ENCODE measurements around the gene TTLL9.
"Not testable (repeated sequence)": the region's sequence is repeated elsewhere in the genome, so short reads cannot be mapped to it uniquely, and the experiment has no call there.

TTLL9 gene

DNA sequence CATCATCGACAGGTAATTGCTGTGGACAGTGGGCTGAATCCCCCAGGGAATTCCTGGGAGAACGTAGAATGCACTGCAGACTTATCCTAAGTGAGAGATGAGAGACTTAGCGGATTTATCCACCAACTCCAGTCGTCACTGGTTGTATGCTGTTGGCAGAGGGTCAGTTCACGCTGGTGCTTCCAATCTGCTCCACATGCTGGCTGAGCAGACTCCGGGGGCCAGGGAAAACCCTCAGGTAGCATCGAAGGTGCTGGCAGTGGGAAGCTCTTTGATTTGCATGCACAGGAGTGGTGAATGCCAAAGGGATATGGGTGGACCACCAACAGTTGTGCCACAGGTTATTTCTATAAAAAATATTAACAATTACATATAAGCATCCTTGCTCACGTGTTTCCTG, 20.2 kb downstream of the TTLL9 start:
- FAIRE-seq: no peak

DNA sequence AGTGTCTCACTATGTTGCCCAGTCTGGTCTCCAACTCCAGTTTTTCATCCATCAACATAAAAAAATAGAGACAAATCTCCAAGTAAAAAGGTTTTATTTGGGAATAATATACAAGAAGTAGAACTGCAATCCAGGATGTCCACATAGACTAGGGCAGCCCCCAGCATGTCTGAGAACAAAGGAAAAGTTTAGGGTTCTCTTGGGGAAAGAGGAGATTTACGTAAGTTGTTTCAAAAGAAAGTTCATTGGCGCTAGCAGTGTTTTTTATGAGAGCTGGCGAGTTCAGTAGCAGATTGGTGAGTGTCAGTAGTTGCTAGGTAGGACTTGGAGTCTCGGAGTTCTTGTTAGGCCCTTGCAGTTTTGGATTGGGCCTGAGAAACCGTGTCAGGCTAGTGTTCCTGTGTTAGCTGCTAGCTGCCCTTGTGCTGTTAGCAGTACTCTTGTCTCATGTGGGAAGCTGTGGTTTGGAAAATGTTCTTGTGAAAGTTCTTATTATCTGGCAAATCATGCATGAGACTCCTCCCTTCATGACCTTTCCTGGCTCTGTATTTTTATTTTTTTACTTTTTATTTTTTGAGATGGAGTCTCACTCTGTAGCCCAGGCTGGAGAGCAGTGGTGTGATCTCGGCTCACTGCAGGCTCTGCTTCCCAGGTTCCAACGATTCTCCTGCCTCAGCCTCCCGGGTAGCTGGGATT, 24.7 kb downstream of the TTLL9 start:
- peak; percentile 83 for FAIRE-seq

DNA sequence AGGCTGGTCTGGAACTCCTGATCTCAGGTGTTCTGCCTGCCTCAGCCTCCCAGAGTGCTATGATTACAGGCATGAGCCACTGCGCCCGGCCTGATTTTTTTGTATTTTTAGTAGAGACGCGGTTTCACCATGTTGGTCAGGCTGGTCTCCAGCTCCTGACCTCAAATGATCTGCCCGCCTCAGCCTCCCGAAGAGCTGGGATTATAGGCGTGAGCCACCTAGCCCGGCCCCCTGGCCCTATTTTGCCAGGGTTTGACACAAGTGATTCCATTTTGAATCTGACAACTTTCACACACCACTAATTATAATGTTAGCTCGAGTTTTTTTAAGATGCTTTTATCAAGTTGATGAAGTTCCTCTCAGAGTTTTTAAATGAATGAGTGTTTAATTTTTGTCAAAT, 25.6 kb downstream of the TTLL9 start:
- FAIRE-seq: no peak

DNA sequence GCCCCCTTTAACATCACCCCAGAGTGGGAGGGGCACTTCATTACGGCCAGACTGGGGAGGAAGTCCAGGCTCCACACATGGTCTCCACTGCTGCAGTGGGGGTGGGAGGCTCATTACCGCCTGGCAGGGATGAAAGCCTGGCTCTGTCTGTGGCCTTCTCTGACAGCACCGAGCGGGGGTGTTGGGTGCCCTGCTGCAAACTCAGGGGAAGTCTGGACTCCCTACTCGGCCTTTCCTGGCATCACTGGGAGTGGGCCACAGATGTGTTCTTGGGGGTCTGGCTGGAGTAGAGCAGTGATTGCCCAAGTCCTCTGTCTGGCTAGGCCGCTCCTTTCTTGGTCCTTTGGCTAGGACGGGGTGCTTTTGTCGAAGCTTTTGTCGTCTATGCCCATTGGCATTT, 27.1 kb downstream of the TTLL9 start:
- FAIRE-seq: no peak

DNA sequence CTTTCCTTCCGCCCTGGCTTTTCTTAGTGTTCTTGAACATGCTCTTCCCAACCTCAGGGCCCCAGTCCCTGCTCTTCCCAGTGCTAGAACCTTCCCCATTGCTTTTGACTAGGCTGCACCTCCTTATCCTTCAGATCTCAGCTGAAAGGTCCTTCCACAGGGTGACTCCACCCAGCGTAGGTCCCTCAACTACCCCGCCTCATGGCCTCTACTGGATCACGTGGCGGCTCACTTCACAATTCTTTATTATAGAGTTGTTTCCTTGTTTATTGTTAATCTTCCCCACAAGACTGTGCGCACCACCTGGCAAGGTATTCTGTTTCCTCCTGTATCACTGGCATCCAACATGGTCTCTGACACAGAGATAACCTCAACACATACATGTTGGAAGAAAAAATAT, 31.2 kb downstream of the TTLL9 start:
- FAIRE-seq: no peak

DNA sequence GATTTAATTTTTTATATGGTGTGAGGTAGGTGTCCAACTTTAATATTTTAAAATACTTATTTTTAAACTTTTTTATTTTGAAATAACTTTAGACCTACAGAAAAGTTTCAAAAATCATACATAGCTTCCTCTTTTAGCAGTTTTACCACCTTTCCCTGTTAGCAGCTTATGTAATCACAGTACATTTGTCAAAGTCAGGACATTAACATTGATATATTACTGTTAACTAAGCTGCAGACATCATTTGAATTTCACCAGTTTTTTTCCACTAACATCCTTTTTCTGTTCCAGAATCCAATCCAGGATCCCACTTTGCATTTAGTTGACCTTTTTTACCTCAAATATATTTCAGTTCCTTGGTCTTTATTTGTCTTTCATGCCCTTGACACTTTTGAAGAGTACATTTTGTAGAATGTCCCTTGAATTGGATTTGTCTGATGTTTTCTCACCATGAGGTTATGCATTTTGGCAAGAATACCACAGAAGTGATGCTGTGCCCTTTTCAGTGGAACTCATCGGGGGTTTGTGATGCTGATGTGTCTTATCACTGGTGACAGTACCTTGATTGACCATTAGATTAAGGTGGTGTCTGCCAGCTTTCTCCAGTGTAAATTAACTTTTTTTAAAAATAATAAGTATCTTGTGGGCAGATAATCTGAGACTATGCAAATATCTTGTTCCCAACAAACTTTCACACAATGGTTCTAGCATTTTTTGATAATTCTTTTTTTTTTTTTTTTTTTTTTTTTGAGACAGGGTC, 33.4 kb downstream of the TTLL9 start:
- no peak for FAIRE-seq

DNA sequence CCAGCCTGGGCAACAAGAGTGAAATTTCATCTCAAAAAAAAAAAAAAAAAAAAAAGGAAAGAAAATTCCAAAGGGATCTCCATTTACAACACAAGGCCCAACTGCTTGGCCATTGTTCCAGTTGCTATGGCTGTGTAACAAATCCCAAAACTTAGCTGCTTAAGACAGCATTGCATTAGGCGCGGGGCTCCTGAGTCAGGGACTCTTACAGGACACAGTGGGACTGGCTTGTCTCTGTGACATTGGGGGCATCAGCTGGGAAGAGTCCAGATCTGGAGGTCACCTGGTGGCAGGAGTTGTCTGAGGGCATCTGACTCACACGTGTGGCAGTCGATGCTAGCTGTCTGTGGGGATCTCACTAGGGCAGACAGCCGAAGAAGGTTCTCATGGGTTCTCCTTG, 35.6 kb downstream of the TTLL9 start:
- FAIRE-seq: no peak

DNA sequence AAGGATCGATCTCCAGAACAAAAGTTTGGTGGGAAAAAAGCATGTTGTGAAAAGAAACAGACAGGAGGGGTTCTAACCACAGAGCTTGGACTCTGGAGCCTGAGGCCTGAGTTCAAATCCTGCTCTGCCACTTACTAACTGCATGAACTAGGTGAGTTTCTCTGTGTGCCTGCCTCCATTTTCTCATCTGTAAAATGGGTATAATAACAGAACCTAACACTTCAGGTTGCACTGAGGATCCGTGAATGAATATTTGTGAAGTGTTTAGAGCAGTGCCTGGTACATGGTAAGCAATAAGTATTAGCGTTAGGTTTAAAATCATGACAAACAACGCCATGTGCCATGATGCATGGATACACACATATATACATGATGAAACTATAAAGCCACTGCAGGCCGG, 36.6 kb downstream of the TTLL9 start:
- no peak for FAIRE-seq

DNA sequence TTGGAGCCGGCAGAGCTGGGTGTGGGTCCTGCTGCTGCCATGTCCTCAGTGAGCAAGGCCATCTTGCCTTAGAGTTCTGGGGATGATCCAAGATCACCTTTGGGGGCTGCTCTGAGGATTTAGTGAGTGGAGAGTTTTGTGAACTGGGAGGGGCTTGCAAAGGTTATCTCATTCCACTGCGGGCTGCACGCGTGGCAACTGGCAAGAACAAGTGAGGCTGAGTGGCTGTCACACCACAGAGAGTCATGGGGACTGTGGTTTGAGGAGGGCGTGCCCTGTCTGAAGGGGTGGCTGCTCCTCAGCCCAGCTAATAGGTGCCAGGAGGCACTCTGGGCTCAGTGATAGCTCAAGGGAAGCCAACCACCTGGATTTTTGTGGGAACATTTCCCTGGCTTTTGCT, 37.6 kb downstream of the TTLL9 start:
- no peak for FAIRE-seq

DNA sequence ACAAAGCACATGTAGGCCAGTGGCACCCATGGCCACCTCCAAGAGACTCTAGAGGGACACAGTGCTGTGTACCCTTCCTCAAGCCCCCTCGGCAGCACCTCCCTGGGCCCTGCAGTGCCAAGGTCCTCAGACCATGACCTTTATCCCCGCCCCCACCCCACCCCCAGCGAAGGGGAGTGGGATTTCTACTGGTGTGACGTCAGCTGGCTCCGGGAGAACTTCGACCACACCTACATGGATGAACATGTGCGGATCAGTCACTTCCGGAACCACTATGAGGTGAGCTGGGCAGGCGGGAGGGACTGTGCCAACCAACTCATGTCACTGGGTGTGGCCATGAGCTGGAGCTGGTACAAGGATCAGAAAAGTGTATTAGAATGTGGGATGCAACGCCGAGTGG, 38.0 kb downstream of the TTLL9 start:
- no peak for FAIRE-seq

DNA sequence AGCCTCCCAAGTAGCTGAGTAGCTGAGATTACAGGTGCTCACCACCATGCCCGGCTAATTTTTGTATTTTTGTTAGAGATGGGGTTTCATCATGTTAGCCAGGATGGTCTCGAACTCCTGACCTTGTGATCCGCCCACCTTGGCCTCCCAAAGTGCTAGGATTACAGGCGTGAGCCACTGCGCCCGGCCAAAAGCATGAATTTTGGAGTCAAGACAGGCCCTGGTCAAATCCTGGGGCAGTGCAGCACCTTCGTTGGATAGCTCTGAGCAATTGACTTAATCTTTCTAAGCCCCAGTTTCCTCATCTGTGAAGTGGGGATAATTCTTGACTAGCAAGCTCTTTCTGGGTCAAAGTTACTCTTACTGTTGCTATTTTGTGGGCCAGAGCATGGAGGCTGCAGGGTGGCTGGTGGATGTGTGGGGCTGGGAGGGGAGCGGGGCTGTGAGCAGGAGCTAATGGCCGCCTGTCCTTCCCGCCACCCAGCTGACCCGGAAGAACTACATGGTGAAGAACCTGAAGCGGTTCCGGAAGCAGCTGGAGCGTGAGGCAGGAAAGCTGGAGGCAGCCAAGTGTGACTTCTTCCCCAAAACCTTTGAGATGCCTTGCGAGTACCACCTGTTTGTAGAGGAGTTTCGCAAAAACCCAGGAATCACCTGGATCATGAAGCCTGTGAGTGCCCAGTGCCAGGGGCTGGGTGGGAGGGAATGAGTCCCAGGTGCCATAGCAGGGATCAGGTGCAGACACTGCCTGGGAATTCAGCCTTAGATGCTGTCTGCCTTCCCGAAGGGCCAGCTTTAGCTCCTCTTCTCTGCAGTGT, 39.0 kb downstream of the TTLL9 start:
- no peak for FAIRE-seq

DNA sequence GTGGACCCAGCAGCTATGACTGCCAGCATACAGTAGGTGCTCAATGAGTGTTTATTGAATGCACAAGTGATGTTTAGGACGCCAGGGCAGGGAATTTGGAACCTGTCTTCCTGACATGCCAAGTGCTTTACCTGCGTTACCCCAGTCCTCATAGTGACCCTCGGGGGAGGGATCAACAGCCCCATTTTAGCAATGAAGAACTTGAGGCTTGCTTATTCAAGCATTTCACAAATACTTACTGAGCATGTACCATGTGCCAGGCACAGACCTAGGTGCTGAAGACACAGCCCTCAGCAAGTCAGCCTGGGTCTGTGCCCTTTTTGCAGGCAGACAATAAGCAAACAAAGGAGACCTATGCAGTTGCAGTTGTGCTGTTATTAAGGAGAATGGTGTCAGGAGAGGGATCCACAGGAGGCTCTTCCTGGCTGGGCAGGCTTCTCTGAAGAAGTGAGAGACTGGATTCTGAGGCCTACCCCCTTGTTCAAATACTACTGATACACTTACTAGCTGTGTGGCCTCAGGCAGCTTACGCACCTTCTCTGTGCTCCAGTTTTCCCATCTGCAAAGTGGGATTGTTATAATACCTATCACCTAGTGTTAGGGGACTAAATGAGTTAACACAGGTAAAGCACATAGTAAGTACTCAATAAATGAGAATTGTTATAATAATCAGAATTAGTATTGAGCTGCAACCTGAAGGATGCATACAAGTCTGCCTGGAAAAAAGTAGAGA, 39.8 kb downstream of the TTLL9 start:
- no peak for FAIRE-seq

DNA sequence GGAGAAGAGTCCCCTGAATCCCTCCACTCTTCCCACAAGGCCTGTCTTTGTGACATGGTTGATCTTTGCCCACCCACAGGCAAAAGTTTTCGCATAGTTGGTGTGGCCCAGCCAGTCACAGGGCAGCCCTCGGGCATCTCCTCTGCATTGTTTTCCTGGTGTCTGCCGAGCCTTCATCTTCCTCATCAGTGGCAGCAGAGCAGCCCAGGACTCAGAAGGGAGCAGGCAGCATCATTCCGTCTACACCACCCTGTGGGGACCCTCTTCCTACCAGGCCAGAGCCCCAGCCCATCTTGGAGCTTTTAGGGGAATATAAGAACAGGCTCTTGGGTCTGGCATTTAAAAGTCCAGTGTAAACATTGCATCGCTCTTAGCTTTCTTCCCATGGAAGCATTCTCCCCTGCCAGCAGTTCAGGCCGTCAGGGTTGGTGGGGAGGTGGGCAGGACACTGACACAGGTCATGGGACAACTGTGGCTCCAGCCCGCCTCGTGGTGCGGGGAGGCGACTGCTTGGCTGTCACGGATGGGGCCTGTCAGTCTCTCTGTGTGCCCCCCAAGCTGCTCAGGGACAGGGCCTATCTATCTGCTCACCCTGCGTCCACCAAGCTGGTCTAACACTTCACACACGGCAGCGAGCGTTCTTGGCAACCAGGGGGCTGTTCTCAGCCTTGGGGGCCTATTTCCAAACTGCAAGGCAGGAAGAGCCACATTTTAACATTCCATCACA, 43.2 kb downstream of the TTLL9 start:
- FAIRE-seq: no peak

DNA sequence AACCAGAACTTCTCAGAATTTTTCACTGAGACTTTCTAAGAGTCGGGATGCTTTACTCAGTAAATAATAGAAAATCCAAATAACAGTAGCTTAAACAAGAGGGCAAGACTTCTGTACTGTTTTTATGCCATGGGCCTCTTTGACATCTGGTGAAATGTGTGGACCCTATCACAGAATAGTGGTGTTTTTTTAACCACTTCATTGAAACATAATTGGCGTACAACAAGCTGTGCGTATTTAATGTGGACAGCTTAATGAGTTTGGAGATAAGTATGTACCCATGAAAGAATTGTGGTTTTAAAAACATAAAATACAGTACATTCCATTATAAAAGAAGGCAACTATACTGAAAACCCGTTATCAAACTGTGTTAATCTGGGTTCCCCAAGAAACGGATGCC, 43.7 kb downstream of the TTLL9 start:
- no peak for FAIRE-seq

DNA sequence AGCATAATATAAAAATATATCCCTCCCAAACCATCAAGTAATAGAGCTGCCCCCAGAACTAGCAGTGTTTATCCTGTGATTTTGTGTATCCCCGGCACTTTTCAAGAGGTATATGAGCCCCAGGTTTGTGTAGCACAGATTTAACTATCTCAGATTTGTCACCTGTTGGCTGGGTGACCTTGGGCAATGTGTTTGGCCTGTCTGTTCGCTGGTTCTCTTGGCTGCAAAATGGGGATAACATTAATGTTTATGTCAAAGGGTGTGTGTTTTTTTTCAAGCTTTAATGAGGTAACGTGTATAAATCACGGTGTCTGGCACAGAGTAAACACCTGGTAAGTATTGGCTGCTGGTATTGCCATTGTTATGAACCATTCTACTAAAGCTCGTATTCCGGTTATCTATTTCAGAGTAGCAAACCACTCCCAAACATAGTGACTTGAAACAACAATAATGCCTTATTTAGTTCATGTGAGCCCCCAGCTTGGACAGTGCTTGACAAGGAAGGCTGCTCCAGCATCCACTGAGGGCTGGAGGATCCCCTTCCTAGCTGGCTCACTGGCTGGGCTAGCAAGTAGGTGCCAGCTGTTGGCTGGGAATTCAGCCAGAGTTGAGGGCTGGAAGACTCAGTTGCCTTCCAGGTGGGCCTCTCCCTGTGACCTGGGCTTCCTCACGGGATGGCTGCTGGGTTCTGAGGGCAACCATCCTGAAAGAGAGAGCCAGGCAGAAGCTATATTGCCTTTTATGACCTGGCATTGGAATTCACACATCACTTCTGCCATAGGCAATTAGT, 45.3 kb downstream of the TTLL9 start:
- FAIRE-seq: no peak

DNA sequence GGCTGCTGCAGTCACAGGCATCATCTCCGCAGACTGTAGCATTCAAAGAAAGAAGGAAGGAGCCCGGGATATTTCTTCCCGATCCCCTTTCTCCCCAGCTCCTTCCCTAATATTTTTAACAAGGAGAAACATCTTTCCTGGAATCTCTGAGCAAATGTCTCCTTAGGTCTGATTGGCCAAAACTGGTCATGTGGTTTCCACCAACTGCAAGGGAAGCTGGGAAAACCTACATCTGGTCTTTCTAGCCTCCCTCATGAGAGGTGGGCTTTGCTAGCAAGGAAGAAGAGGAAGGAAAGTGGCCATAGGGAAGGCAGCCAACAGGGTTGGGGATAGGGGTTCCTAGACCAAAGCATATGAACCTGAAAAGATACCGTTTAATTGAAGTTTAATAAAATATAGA, 46.3 kb downstream of the TTLL9 start:
- FAIRE-seq: no peak

DNA sequence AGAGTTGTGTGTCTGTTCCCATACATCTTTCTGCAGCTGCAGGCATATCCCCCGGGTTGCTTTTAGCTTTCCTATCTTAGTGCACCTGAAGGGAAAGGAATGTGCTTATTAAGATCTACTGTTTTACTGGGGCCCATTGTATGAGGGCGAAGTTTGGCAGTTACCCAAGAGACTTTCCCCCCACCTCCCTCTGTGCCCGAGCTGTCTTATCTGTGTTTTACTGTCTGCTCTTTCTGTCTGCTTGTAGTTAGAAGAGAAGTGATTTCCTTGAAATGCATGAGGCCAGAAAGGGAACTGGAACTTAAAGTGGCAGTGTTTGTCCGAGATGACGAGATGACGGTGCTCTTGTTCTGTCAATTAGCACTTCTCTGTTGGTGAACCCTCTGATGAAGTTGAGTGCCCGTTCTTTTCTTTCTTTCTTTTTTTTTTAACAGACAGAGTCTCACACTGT, 47.6 kb downstream of the TTLL9 start:
- FAIRE-seq: not testable (repeated sequence)

DNA sequence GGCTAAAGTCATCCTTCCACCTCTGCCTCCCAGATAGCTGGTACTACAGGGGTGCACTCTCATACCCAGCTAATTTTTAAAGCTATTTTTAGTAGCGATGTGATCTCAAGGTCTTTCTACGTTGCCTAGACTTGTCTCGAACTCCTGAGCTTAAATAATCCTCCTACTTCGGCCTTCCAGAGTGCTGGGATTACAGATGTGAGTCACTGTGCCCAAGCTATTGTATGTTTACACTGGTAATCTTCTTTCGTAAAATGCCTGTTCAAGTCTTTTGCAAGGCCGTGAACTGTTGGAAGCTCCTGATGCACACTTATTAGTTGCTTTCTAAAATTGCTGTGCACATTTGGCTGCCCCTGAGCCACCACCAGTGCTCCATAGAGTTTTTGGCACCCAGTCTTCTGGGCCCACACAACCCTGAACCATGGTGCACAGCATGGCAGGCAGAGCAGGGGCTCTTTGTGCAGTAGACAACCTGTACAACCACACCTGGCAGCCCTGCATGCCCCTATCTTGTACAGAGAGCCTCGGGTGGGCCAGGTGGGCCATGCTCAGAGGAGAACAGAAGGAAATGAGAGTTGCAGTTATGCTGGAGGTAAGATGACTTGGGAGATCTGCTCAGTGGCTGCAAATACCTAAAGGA, 48.2 kb downstream of the TTLL9 start:
- FAIRE-seq: no peak

DNA sequence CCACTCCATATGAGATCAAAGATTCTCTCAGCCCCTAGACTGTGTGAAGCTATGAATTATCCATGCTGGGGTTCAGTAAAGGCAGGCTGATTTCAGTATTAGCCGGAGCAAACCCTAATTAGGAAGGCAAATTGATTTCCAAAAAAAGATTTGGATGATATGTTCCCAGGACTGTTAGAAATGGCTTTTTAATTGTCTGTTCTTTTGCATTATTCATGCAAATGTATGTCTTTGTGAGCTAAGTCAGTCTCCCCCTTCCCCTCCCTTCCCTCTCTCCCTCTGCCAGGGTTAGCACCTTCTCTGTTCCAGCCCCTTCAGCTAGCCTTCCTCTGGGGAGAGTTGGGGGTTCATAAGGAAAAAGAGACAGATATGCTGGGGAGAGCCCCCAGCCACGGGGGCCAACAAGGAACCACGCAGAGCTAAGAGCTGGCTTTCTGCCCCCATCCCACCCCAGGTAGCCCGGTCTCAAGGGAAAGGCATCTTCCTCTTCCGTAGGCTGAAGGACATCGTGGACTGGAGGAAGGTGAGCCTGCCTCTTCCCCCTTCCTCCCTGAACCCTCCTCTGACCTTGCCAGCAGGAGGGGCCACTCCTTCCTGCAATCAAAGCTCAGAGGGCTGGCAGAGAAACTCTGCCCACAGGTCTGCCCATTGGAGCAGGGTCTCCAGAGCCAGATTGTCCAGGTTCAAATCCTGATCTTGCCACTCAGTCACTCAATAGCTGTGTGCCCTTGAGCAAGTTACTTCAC, 49.1 kb downstream of the TTLL9 start:
- FAIRE-seq: no peak

DNA sequence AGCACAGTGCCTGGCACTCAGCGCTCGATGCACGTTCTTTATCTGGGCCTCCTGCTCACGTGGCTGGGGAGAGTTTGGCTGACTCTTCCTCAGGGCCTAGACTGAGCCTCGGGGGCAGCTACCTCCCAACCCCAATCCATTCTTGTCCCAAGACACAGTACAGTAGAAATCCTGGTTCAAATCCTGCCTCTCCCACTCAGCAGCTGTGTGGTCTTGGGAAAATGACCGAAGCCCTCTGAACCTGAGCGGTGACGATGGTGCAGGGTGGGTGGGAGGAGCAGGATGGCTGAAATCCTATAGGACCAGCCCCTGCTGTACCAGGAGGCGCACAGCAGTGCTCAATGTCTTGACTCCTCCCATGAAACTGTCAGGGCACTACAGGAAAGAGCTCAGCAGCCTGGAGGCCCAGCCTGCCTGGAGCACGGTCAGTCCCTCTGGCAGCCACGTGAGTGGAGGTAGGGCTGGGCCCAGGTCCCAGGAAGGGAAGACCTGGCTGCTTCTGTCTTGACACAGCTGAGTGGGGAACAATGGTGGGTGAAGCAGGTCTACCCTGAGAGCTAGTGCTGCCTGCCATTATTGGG, 49.9 kb downstream of the TTLL9 start:
- FAIRE-seq: no peak
